HG03060 (cell line): ENCODE data around the gene LTF.
"Not testable (repeated sequence)": the region's sequence is repeated elsewhere in the genome, so short reads cannot be mapped to it uniquely, and the experiment has no call there.

Experiments used
- ATAC-seq: cut with Tn5 transposase; IDR thresholded peaks from one replicate; pipeline ENCODE4 v1.9.1; 2021; ENCODE audit warnings: low read depth, moderate number of reproducible peaks; ENCODE audit not compliant: unreplicated experiment

The LTF gene

GRCh38 chr3:46464326-46465195, at the start of gene LTF:
Gene LTF, minus strand, starts transcription at chr3:46464905. Its CDS starts 38 bp downstream, at chr3:46464867.
- no peak for ATAC-seq

DNA sequence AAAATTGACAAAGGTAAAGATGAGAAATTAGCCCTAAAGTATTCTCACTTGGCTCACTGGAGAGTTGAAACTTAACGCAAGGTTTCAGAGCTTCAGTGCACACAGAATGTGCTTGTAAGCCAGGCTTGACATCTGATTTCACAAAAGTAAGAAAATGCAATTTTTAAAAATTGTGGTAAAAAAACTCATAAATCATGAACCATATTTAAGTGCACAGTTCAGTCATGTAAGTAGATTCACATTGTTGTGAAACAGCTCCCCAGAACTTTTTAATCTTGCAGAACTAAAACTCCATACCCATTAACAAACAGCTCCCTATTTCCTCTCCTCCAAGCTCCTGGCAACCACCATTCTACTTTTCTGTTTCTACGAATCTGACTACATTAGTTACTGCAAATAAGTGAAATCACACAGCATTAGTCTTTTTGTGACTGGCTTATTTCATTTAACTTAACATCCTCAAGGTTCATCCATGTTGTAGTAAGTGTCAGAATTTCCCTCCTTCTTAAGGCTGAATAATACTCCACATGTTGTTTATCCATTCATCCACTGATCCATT, 47.6 kb upstream of the LTF start:
- no peak for ATAC-seq

DNA sequence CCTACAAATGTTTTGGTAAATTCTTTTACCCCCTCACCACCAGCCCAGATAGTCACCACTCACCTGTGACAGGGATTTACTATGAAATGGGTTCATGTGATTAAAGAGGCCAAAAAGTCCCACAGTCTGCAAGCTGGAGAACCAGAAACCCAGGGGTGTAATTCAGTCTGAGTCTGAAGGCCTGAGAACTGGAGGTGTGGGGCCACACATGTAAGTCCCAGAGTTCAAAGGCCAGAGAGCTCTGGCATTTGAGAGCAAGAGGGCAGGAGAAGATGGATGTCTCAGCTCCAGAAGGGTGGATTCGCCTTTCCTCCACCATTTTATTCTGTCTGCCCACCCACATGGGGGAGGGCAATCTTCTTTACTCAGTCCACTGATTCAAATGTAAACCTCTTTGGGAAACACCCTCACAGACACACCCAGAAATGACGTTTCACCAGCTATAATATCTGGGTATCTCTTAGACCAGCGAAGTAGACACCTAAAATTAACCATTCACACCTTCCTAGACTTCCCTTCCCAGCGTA, 45.0 kb upstream of the LTF start:
- ATAC-seq = no peak

- no peak for ATAC-seq
Observed at GRCh38 chr3:46508850-46509591, 44.3 kb upstream of the LTF start.

- ATAC-seq = no peak
Observed at GRCh38 chr3:46506526-46506925, 41.8 kb upstream of the LTF start.

DNA sequence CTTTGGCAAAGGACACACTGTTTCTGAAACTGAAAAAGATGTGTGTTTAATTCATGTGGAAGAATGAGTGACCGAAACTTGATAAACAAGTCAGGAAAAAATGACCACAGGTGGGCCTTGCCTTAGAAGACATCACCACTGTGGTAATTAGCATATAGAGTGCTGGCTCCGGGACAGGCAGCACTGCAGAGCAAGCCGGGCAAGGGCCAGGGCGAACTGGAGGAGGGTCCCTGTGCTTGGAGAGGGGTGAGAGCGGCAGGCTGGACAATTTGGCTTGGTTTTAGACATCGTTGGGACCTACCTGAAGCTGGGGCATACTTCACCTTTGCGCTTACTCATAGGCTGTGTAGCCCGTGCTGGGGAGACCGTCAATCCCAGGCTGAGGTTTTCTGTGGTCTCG, 41.2 kb upstream of the LTF start:
- ATAC-seq = no peak

- no peak for ATAC-seq
Observed at GRCh38 chr3:46504789-46505188, 40.1 kb upstream of the LTF start.

DNA sequence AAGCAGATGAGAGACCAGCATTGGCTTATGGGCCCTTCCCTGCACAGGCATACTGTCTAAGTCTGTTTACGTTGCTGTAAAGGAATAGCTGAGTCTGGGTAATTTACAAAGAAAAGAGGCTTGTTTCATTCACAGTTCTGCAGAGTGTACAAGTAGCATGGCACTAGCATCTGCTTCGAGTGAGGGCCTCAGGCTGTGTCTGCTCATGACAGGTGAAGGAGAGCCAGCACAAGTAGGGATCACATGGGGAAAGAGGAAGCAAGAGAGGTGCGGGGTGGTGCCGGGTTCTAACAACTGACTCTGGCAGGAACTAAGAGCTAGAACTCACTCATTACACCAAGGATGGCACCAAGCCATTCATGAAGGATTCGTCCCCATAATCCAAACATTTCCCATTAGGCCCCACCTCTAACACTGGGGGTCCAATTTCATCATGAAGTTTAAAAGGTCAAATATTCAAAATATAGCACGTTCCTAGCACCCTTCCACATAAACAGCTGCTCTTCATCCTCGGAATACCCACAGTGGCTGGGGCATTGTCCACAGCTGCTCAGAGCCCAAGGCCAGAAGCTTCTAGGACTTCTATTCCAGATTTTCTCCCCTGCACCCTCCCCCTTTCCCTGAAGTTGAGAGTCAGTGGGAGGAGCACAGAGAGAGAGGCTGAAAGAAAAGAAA, 38.6 kb upstream of the LTF start:
- ATAC-seq = no peak

GRCh38 chr3:46501702-46502101, 37.0 kb upstream of the LTF start:
- no peak for ATAC-seq

DNA sequence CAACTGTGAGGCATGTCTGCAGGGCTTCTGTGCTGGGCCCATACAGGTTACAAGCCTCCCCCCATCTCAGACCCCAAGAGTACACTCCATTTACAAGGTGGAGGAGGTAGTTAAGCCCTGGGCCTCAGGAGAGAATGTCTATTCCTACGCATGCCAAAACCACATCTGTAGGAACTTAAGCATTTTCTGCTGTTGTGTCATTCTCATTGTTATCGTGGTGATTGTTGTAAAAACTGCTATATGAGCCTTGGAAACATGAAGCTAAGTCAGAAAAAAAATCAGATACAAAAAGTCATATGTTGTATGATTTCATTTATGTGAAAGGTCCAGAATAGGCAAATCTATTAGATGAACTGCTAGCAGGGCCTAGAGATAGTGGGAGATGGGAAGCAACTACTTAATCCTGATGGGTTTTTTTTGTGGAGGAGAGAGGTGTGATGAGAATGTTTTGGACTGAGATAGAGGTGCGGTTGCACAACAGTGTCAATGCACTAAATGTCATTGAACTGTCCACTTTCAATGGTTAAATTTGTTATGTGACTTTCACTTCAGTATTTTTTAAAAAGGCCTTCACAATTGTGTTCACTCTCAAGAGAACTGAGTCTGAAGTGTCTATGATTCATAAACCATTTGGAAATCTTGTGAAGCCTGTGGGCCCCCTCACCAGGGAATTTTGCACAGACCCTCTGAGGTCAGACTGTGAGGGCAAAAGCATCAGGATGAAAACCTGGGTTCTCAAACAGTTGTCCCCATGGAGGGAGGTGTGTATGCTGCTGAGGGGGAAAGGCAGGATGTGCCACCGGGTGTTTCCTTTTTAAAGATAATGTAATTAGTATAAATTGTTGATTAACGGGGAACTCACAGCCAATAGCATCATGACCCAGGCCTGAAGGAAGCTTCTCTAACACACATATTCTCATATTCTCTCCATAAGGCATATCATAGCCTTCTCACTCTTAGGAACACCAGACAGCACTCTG, 36.2 kb upstream of the LTF start:
- ATAC-seq = no peak

- no peak for ATAC-seq
Observed at GRCh38 chr3:46498916-46499519, 34.3 kb upstream of the LTF start.

DNA sequence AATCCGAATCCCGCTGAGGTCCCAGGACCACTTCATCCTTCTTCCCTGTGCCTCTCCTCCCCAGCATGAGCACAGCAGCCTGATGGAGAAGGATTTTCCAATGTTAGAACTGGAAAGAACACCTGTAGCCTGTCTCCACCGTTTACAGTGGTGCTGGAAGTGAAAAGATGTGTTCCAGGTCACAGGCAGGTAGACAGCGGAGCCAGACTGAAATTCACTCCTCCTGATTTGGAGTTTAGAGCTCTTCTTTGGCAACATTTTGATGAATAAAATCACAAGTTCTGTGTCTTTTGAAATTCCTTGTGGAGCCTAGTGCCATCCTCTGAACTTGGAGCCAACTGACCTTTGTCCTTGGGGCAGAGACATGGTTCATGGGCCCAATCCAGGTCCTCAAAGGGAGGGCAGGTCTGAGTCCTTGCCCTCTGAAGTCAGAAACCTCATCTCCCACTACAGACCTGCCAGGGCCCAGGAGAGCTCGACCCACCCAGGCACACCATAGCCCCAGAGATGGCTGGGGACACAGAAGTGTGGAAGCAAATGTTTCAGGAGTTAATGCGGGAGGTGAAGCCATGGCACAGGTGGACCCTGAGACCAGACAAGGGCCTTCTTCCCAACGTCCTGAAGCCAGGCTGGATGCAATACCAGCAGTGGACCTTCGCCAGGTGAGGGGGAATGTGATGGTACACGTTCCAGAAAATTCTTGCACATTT, 33.0 kb upstream of the LTF start, which contains the start of gene RTP3:
RTP3 (plus strand) TSS at position 421 of the 710 bp plus-strand sequence; CDS start at position 508, 87 bp downstream.
- ATAC-seq = no peak

DNA sequence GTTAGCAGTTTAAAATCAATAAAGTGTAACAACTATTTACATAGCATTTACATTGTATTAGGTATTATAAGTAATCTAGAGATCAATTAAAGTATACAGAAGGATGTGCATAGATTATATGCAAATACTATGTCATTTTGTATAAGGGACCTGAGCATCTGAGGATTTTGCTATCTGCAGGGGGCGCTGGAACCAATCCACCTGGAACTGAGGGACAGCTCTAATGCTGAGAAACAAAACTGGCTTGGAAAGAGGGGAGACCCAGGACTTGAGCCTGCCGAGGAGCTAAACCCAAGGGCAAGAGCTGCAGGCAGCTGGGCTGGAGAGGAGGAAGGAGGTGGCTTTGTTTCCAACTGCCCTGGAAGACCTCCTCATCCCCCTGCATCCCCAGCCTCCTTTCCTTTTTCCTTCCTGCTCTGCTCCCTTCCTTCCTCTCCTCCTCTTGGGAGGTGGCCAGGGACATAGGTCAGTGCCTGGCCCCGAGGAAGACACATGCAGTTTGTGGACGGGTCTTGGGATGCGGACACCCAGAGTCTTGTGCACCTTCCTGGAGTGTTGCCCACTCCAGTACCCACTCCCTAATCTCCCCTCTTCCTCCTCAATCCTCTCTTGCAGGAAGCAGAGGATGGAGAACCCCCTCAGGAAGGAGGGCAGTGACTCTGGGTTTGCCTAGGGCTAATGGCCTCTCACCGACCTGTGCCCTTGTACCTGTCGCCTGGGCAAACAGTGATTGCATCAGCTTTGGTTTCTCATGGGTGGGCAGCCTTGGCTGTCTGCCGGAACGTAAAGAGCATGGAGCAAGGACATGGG, 32.2 kb upstream of the LTF start:
- ATAC-seq = no peak

- ATAC-seq = no peak
Observed at GRCh38 chr3:46495901-46496456, 31.3 kb upstream of the LTF start.

- not testable (repeated sequence) for ATAC-seq
Observed at GRCh38 chr3:46494491-46494890, 29.8 kb upstream of the LTF start.

DNA sequence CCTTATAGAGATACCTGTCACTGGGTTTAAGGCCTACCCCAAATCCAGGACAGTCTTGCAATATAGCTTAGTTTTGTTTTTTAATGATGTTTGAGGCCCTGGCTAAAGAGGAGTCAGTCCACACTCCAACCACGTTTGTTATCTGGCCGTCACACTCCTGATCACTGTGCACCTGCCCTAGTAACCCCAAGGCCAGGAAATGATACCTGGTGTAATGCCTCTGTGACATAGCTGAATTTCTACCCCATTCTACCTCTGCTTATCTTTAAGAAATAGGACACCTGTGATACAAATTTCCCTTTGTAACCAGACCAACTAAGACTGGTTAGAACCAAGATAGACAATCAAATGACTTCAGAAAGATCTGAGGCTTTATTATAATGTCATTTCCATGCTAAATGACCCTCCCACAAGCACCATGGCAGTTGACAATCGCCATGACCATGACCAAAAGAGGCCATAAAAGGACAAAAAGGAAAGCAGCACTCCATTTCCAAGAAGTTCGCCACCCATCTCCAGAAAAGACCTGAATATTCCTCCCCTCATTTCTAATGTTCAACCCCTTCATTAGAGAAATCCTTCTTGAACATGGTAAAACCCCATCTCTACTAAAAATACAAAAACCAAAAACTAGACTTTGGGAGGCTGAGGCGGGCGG, 28.3 kb upstream of the LTF start:
- no peak for ATAC-seq
